PC-9 (cell line): Measurements from ENCODE around the gene DACT3.

Experiments used
- CTCF ChIP-seq: fragments of 200-600 bp; sonication (generic); conservative IDR thresholded peaks from 2 replicates; pipeline ENCODE4 v1.6.1; 2017; ENCODE audit warnings: mixed run types, antibody characterized with exemption, mild to moderate bottlenecking, moderate library complexity
- EZH2 ChIP-seq: fragments of 200-600 bp; sonication (generic); IDR thresholded peaks from 2 replicates; pipeline ENCODE4 v1.8.0; 2017; ENCODE audit warnings: antibody characterized with exemption, low read depth

GRCh38 chr19:46603195-46603637, 57.8 kb downstream of the DACT3 start:
- TF ChIP-seq CTCF (no peak), EZH2 (no peak)
